ENCODE measurements around the gene NR2E3.

The NR2E3 gene

DNA sequence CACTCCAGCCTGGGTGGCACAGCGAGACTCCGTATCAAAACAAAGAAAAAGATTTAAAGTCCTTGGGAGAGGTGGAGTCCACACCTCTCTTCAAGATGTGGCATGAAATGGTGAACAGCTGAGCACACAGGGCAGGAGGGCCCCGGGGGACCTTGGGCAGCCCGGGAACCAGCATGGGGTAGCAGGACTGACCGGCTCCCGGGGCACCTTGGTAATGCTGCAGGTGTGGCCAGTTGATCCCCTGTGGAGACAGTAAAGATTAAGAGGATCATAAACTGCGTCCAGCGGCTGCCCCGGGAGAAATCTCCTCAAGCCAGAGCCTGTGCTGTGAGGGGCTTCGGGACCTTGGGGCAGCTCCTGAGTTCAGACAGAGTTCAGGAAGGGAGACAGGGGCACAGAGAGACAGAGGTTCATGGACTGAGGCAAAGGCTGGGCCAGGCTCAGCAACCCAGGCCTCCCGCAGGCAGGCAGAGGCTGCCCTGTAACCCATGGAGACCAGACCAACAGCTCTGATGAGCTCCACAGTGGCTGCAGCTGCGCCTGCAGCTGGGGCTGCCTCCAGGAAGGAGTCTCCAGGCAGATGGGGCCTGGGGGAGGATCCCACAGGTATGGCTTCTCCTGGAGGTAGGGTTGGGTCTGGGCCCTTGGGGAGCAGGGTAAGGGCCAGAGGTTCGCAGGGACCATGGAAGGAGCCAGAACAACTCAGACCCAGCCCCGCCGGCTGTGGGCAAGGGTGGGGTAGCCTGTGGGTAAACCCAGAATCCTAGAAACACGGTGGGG is at the start of gene NR2E3:
Gene NR2E3 (plus strand): TSS at position 299 of the 780 bp plus-strand sequence. CDS start 190 bp downstream, at position 489.
- DNase-seq (ENCODE audit: low read depth in 1 of 2, low spot score in 1 of 2), result no peak

- no peak for DNase-seq (ENCODE audit: low read depth in 1 of 2, low spot score in 1 of 2)
Measured at GRCh38 chr15:71760852-71761251, 49.5 kb upstream of the NR2E3 start.

- no peak for DNase-seq (ENCODE audit: low read depth in 1 of 2, low spot score in 1 of 2)
Measured at GRCh38 chr15:71761649-71762048, 48.7 kb upstream of the NR2E3 start.

GRCh38 chr15:71768184-71768583 is 42.2 kb upstream of the NR2E3 start:
- no peak for DNase-seq (ENCODE audit: low read depth in 1 of 2, low spot score in 1 of 2)

DNA sequence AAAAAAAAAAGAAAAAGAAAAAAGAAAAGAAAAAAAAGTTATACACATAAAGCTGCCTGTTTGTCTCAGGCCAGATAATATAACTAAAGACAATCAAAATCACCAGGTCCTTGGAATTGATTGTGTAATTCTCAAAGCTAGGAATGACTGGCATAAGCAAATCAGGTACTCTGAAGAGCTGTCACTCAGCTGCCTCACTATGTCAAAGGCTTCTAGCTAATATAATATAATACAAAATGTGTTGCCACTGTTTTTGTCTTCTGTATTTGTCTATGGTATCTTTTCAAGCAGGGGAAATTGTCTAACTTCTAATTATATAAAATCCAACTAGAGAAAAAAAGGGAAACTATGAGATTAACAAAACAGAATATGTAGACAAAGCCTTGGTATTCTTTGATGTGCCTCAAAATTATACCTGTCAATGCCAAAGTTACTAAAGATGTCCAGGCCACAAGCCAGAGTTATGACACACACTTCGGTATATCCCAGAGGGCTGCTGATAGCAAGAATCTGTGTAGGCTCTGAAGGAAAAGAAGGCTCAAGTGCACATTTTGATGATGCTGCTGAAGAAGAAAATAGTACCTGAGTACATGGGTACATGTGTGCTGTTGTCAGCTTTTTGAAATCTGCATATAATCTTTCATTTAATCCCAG is 37.0 kb upstream of the NR2E3 start:
- DNase-seq (ENCODE audit: low read depth in 1 of 2, low spot score in 1 of 2), result no peak

DNA sequence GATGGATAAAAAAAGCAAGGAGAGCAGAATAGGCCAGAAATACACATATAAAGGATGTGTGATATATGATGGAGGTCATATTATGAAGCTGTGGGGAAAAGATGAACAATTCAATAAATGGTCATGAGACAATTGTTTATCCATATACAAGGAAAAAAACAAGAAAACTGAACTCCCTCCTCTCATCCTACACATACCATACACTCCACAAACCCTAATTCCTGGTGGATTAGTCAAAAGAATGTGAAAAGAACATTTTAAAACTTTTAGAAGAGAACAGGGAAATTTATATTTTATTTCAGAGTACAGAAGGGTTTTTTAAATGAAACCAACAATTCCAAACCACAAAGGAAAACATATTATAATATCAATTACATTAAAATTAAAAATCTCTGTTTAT is 34.5 kb upstream of the NR2E3 start:
- no peak for DNase-seq (ENCODE audit: low read depth in 1 of 2, low spot score in 1 of 2)

- DNase-seq (ENCODE audit: low read depth in 1 of 2, low spot score in 1 of 2), result no peak
Measured at GRCh38 chr15:71776304-71776703, 34.0 kb upstream of the NR2E3 start.

GRCh38 chr15:71777216-71777943 is 33.0 kb upstream of the NR2E3 start:
- DNase-seq (ENCODE audit: low read depth in 1 of 2, low spot score in 1 of 2), result no peak

- no peak for DNase-seq (ENCODE audit: low read depth in 1 of 2, low spot score in 1 of 2)
Measured at GRCh38 chr15:71779073-71779797, 31.1 kb upstream of the NR2E3 start.

DNA sequence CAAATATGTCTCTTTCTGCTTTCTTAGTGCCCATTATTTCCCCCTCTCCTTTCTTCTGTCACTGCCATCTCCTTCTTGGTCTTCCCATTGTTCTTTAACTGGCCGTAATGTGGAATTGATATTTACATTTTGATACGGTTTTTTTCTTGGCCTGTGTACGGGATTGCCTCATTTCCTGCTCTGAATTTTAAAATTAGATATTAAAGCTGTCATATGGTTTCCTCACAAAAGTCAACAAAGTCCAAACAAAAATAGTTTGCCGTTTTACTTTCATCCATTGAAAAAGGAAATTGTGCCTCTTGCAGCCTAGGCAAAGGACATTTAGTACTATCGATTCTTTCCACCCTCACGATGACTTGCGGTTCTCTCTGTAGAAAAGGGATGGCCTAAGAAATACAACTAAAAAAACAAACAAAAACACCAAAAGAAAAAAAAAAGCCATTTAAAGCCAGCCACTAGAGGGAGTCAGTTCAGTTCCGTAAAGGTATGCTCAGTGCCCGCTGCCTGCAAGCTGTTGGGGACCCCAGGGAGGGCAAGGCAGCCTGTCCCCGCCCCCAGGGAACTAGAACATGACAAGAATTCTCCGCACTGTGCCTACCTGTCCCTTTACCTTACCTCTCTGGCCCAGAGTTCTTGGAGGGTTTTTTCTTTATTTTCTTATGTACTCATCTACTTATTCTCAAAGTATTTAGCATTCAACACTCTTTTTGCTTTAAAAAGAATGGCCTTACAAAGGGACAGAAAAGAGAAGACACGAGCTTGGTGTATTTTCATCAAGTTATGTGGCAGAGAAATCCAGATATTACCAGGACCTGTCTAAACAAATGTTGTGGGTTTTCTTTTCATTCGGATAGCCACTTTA is 30.0 kb upstream of the NR2E3 start:
- no peak for DNase-seq (ENCODE audit: low read depth in 1 of 2, low spot score in 1 of 2)

- DNase-seq (ENCODE audit: low read depth in 1 of 2, low spot score in 1 of 2), result no peak
Measured at GRCh38 chr15:71781179-71781964, 29.0 kb upstream of the NR2E3 start.

DNA sequence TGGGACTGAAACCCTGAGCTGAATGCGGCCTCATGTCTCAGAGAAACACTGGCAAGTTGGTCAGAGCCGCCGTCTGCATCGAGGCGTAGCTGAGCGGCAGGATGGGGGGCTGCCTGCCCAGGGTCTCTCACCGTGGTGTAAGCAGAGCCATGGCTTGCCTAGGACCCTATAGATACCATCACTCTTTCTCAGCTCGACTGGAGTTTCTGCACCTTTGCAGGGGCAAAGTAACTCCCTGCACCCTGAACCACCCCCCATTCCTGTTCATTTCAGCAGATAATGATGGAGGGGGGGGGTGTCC is 28.4 kb upstream of the NR2E3 start:
- no peak for DNase-seq (ENCODE audit: low read depth in 1 of 2, low spot score in 1 of 2)

GRCh38 chr15:71782422-71783165 is 27.8 kb upstream of the NR2E3 start:
- DNase-seq (ENCODE audit: low read depth in 1 of 2, low spot score in 1 of 2), result no peak

- no peak for DNase-seq (ENCODE audit: low read depth in 1 of 2, low spot score in 1 of 2)
Measured at GRCh38 chr15:71784719-71785118, 25.6 kb upstream of the NR2E3 start.

- DNase-seq (ENCODE audit: low read depth in 1 of 2, low spot score in 1 of 2), result no peak
Measured at GRCh38 chr15:71785996-71786395, 24.4 kb upstream of the NR2E3 start.

DNA sequence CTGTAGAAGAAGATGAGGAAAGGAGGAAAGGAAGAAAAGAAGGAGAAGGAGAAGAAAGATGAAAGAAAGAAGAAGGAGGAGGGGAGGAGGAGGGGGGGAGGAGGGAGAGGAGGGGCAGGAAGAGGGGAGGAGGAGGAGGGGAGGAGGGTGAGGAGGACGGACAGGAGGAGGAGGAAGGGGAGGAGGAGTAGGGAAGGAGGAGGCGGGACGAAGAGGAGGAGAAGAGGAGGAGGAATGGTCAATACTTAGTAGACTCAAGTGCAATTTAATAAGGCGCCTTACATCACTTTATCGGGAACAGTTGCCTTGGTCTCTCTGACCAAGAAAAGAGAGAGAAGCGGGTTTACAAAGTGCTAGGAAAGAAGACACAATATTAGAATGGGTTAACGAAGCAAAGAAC is 23.7 kb upstream of the NR2E3 start:
- no peak for DNase-seq (ENCODE audit: low read depth in 1 of 2, low spot score in 1 of 2)

GRCh38 chr15:71788646-71789579 is 21.4 kb upstream of the NR2E3 start:
- no peak for DNase-seq (ENCODE audit: low read depth in 1 of 2, low spot score in 1 of 2)

GRCh38 chr15:71789616-71790015 is 20.7 kb upstream of the NR2E3 start:
- DNase-seq (ENCODE audit: low read depth in 1 of 2, low spot score in 1 of 2), result no peak
